ENCODE measurements around the gene GSG1.

Gene GSG1

DNA sequence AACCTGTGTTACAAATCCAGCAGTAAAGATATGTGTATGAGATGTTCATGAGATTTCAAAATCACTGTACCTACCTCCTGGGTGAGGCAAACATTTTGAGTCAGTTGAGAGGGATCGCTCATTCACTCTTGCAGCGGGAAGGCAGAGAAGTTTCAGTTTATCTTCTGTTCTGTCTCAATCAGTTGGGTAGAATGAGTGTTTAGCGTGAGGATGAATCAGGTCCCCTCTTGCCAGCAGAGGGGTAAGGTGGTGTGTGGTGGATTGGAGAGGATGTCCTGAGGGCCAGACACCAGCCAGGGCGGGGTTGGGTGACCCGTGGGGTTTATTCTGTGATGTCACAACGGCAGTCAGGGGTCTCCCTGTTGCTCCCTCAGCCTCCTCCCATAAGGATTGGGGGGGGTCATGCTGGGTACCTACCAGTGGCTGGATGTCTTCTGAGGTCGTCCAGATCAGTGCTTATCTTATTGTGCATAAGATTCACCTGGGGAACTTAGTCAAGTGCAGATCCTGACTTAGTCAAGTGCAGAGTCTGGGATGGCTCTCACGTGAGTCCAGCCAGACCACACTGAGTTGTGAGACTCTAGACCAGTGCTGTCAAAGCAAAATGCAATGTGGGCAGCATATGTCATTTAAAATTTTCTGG is at the start of gene GSG1:
TSS of gene GSG1 (minus strand) at position 277 of the 643 bp plus-strand sequence. CDS start at position 122, 155 bp downstream.
- no peak within 1 kb of the TSS for H3K4me3 ChIP-seq (ENCODE audit: low read depth, low read length)

DNA sequence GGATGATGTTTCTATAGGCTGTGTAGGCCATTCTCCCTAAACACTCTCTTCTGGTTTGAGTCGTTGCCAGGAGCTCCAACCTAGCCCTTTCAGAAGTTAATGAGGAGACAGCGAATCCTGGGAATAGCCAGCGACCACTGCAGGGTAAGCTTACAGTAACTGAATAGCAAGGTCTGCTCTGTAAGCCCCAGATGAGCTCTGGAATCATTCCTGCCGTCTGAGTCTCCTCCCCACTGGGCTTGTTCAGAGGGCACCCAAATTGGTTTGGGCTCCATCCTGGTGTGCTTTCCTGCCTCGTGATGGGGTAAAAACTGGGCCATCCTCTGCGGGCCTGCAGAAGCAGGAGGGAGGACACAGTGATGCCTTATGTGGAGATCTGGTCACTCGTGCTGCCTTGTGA is 49.7 kb upstream of the GSG1 start:
- H3K4me3 ChIP-seq (ENCODE audit: low read depth, low read length), result no peak overlapping the region

DNA sequence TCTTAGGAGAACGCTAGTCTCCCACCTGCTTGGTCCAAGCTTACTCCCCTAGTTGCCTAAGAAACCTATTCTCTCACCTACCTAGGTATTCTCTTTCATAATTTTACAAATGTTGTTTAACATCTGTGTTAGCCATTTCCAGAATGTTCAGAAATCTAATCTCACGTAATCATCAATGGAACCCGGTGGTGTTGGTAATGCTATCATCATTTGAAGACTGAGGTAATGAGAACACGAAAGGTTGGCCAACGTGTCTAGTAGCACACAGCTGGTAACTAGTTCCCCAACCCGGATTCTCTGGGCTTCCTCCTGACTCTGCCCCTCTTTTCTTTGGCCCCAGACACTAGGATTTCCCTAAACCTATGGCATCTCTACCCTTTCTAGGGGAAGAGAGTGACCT is 49.3 kb upstream of the GSG1 start:
- no peak overlapping the region for H3K4me3 ChIP-seq (ENCODE audit: low read depth, low read length)

DNA sequence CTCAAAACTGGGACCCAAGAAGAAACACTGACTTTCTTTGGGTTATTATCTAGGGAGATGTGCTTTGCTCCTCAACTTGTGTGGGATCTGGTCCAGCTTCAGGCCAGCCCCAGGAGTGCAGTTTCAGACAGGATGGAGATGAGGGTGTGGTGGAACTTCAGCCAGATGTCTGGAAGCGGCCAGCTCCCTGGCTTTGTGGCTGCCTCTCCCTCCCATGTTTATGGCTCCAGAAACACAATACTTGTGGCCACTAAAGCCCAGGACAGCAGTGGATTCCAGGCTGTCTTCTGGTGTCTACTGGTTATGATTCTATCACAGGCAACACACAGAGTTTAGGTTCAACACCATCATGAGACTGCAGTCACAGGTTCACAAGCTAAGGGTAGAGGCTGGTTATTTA is 48.8 kb upstream of the GSG1 start:
- H3K4me3 ChIP-seq (ENCODE audit: low read depth, low read length), result no peak overlapping the region

DNA sequence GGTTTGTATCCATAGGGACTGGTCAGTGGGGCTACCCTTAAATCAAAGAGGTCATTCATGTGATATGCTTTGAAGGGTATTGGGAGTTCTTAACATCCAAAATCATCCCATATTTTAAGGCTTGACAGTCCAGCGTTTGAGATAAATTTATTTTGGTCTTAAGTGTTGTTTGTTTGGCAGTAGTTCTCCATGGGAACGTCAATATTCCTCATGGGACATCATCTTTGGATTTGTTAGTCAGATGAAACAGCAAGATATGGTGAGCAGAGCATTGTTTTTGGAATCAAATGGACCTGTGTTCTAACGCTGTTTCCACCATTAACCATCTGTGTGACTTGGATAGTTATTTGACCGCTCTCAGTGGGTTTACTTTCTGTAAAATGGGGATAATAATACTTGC is 45.9 kb upstream of the GSG1 start:
- H3K4me3 ChIP-seq (ENCODE audit: low read depth, low read length), result no peak overlapping the region

DNA sequence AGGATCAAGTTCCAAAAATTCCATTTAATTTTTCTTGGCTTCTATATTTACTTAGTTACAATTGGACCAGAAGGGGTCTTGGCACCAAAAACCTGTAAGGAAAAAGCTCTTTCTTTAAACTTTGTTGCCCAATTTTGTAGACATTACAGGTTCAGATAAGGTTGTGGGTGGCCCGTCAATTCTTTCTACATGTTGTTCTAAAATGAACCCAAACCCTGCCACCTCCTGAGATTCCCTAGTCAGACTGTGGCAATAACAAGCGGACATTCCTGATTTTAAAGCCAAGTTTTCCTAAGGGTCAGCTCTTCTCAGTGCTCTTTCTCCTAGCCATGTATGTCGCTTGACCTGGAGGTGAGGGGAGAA is 45.0 kb upstream of the GSG1 start:
- no peak overlapping the region for H3K4me3 ChIP-seq (ENCODE audit: low read depth, low read length)

DNA sequence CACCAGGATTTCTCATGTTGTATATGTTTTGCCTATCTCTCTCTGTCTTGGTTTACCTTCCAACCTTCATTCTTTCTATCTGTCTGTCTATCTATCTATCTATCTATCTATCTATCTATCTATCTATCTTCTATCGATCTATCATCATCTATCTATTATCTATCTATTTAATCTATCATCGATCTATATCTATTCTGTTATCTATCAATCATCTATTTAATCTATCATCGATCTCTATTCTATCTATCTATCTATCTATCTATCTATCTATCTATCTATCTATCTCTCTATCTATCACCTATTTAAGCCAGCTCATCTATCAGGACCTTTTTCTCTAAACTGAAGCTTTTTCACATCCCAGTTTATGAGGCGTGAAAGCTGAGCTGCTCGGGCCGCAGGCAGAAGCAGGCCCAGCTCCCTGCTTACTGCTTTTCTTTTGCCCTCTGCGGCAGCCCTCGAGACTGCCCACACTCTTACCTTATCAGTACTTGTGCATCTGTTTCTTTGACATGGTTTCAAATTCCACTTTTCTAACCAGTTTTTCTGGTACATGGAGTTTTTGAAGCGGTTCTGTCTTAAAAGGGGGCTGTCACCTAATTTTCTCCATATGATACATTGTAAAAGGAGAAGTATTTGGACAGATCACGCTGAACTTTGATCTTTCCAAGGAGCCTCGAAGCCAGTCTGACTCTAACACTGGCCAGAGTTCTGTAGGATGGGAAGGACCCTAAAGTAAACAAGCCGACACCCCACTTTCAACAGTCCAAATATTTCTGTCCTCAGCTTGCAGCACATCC is 44.4 kb upstream of the GSG1 start:
- H3K4me3 ChIP-seq (ENCODE audit: low read depth, low read length), result no peak overlapping the region

DNA sequence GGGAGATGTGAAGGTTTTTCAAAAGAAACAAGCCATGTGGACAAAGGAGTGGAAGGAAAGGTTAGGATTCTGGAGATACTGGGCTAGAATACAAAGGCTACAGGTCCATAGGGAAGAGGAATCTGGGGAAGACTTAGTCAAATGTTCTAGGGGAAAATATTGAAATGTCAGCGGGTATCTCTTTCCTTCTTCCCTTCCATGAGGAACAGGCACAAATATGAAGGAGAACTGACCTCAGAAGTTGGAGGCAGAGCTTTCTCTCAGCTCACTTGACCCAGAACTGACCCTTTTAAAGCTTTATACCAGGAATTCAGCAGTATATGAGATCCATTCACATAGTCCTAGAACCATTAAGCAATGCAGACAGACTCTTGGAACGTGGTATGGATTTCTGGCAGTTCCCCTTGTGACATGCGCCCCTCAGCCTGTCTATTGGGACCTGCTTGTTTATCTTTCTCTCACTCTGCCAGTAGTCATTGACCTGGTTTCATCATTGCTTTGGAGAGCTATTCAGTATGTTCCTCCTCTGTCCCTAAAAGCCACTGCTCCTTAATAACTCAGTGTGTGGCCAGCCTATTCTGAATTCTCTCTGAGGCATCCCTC is 43.0 kb upstream of the GSG1 start:
- H3K4me3 ChIP-seq (ENCODE audit: low read depth, low read length), result no peak overlapping the region

DNA sequence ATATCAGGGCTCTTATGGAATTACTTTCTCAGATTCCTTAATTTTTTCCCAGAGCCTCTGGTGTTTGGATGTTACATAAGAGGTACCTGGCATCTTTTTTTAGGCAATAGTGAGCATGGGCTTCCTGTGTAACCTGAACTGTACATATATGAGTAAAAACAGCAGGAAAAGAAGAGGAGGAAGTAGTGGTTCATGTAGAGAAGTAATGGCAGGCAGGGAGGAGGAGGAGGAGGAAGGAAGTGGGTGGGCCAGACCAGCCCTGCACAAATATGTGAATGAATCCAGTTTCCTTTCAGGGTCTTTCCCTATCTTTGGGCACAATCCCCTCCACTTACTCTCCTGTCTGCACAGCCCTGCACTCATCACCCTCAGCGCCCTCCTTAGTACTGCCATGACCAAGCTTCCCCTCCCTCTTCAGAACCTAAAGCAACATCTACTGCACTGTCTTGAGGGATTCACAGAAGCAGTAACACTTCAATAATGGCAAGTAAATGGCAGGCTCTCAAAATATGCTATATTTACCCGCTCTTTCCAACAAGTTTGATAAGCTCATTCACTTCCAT is 40.9 kb upstream of the GSG1 start:
- H3K4me3 ChIP-seq (ENCODE audit: low read depth, low read length), result no peak overlapping the region

DNA sequence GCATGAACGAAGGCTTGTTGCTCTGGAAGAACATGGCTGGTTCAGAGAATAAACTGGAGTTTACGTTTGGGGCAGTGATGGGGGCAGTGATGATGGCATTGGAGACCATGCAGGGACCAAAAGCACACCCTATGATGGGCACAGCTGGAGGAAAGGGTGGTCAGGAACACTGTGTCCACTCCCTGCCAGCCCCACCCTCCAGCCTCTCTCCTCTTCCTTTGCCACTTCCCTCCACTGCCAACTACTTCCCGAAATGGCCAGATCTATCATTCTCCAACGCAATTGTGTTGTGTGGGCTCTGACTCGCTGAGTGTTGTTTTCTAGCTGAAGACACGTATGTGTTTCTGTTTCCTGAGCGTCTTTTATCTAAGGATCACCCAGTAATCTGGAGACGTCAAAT is 39.3 kb upstream of the GSG1 start:
- H3K4me3 ChIP-seq (ENCODE audit: low read depth, low read length), result no peak overlapping the region

DNA sequence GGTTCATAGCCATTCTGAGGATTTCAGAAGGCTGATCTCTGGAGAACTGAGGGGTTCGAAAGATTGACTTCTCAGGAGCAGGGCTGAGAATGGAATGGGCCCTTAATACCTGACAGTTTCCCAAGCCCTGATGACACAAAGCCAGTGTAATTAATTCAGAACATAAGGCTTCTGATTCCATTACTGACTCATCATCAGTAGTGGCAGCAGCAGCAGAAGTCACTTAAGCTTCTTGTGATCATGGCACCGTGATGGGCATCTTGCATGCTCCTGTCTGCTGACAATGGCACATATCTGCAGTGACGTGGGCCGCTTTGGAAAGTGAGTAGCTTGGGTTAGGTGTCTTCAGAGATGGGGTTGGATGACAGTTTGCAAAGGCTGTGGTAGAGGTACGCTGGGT is 38.2 kb upstream of the GSG1 start:
- no peak overlapping the region for H3K4me3 ChIP-seq (ENCODE audit: low read depth, low read length)

DNA sequence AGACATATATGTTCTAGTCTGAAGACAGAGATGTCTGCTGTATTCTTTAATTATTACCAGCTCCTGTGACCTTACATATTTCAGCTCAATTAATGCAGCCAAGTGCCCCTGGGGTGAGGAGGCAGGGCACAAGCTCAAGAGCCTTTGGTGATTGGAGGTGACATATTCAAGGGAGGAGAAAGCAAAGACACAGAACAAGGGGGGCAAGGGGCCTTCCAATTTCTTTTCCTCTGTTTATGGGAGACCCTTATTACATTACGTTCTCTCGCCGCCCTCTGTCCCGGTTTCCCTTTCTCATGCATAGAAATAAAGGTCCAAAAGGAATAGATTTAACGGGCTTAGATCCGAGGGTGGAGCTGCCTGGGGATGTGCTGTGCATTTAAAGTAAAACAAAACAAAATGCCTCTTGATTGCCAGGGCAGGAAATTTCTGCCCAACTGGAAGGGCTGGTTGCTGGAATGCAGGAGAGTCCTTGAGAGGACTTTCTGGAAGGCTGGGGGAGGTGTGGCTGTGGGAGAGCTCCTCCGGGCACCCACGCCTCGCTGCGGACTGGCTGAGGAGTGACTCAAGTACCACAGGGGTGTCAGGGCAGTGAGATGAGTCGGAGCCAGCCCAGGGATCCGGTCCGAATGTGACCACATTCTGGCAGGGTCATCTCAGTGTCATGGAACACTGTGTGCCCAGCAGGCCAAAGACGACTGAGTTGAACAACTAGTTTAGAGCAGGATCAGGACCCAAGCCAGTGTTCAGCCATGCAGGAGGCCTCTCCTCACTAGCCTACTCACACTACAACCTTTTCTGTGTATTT is 32.1 kb upstream of the GSG1 start:
- H3K4me3 ChIP-seq (ENCODE audit: low read depth, low read length), result no peak overlapping the region

DNA sequence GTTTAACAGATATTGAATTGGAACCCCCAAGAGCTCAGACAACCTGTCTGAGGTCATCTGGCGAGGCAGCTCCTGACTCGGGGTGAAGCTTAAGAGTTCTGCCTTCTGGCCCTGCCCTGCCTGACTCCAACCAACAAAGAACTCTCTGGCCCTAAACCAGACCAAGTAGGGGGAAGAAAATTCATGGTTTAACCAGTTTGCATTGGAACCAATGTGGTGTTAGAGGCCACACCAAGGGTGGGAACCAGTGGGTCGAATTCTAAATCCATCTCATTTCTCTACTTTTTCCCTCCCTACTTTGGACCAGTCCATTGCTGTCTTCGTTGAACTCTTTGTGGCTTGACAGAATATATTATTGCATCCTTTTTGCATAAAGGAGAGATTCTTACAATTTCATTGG is 30.4 kb upstream of the GSG1 start:
- H3K4me3 ChIP-seq (ENCODE audit: low read depth, low read length), result no peak overlapping the region

DNA sequence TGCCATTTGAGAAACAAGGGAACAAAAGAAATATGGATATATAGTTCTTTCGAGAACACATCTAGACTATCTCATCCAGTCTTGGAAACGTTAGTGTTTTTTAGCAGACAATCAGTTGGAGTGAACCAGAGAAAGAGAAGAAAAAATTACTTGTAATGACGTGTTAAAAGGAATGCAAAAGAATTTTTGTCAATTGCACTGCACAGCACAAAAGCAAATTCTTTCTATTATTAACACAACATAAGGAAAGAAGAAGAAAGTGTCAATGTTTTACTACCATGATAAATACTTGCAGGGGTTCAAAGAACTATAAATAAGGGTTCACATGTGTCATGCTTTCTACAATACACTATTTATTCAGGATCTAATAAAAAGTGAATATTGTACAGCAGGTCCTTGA is 27.5 kb upstream of the GSG1 start:
- no peak overlapping the region for H3K4me3 ChIP-seq (ENCODE audit: low read depth, low read length)

DNA sequence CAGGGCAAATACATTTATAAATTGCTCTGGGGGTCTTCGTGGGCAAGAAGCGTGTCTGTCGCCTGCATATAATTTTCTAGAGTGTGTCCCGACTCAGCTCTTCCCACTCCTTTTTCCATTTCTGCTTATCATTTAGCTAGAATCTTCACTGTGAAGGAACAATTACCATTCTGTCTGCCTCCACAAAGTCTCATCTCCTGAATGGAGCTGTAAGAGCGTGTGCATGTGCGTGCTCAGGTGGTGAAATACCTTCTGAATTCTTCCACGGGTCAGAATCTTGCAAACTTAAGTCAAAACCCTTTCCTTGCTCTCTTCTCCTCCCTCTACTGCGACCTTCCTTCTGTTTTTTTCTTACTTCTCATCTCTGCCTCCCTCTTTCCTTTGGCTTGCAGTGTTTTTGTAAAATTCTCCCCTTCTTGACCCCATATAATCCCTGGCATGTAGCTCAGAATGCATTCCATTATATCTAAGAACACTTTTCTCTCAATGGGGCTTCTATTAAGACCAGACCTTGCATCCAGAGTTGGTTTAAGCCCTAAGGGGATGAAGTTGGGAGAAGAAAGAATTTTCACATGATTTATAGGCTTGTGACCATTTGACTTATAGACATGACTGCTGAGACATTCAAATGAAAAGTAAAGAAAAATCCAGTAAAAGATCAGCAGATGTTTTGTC is 25.0 kb upstream of the GSG1 start:
- H3K4me3 ChIP-seq (ENCODE audit: low read depth, low read length), result no peak overlapping the region

DNA sequence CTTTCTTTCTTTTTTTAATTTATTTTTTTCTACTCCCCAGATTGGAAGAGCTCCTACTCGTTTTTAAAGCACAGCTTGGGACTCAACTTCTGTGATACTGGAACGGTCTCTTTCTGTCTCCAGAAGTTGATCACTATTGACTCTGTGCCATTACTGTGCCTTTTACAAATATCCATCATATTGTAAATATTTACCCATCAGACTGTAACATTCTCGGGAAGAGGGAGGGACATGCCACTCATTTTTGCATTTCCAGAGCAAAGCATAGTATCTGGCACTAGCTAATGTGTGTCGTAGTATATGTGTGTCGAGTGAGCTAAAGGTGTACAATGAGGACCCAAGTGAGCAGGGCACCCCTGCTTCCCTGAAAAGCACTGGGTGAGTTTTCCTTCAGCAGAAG is 24.0 kb upstream of the GSG1 start:
- H3K4me3 ChIP-seq (ENCODE audit: low read depth, low read length), result no peak overlapping the region

DNA sequence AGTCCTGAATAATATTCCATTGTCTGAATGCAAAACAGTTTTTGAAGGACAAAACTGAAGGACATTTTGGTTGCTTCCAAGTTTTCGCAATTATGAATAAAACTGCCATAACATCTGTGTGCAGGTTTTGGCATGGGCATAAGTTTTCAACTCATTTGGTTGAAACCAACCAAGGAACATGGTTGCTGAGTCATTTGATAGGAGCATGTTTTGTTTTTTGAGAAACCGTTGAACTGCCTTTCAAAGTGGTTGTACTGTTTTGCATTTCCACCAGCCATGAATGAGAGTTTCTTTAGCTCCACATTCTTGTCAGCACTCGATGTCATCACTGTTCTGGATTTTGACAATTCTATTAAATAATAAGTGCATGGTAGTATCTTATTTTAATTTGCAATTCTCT is 23.0 kb upstream of the GSG1 start:
- no peak overlapping the region for H3K4me3 ChIP-seq (ENCODE audit: low read depth, low read length)

DNA sequence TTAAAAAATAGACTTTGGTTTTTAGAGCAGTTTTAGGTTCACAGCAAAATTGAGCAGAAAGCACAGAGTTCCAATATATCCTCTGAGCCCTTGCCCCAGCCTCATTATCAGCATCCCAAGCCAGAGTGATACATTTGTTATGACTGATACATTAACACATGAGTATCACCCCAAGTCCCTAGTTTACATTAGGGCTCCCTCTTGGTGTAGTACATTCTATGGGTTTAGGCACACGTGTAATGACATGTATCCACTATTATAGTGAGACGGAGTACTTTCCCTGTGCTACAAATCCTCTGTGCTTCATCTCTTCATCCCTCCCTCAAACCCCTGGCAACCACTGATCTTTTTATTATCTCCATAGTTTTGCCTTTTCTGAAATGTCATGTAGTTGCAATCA is 22.5 kb upstream of the GSG1 start:
- no peak overlapping the region for H3K4me3 ChIP-seq (ENCODE audit: low read depth, low read length)

DNA sequence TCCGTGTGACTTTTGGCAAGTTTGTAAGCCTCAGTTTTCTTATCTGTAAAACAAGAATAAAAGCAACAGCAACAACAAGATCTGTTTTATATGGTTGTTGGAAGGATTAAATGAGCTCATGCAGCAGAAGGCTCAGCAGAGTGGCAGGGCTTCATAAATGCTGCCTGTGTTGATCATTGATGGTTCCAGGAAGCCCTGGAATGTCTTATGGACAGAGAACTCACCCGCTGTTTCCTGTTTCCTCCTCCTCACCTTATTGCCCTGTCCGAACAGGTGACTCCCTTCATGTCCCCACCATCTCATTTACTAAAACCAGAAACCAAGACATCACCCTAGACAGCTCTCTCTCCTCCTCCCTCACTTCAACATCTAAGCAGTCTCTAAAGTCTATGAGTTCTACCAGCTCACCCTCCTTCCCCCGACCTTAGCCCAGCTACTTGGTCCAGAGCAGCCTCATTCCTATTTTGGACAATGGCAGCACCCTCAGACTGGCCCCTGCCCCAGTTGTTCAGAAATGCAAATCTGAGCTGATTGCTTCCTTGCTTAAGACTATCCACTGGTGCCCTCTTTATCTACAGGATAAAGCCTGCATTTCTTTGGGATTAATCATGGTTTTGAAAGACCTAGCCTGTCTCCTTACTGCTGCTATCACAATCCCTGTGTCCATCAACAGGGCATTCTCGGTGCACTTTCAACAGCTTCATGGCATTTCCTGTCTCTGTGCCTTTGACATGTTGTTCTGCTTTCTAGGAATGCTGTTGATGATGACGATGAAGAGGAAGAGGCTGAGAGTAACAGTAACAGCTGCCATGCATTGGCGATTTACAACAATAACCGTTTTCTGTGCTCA is 21.4 kb upstream of the GSG1 start:
- no peak overlapping the region for H3K4me3 ChIP-seq (ENCODE audit: low read depth, low read length)

DNA sequence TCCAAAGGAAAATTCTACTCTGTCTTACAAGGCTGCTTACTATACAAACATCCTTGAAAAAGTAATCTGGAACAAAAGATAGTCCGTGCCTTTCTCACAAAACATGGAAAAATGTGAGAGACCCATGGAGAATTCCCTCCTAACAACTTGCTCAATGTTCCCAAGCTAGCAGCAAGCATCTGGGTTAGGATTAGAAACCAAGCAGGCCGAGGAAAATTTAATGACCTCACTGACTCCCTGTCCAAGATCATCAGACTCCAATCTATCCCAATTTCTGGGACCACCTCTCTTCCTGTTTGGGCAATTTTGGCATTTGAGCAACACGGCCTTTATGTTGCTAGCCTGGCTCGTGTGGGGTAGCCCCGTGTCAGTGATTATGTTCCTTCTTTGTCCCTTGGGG is 18.1 kb upstream of the GSG1 start:
- no peak overlapping the region for H3K4me3 ChIP-seq (ENCODE audit: low read depth, low read length)
